ENCODE measurements around the gene PRKD1. TPM values are rescaled to one million over a fixed set of nuclear protein-coding genes. Genes with fewer than 3 reads are reported as not detected.

The PRKD1 gene
- total RNA-seq, 1 donor from 2014 or later: not detected

DNA sequence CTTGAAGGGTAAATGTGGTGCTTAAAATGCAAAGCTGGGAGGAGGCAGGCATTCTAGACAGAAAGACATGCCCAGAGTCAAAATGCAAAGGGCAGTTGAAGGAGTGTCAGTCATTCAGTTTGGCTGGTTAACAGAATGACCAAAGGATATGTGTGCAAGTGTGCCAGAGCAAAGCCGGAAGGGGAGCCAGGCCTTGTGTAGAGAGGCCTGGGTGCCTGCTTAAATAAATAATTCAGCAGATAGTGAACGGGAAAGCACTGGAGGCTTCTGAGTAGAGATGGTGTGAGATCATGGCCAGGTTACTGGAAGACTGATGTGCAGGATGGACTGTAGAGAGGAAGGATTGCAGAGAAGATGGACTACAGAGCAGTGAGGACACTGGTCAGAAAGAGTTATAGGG is 244.9 kb downstream of the PRKD1 start:
- intact Hi-C loops (cut with micrococcal nuclease): no loop called here

DNA sequence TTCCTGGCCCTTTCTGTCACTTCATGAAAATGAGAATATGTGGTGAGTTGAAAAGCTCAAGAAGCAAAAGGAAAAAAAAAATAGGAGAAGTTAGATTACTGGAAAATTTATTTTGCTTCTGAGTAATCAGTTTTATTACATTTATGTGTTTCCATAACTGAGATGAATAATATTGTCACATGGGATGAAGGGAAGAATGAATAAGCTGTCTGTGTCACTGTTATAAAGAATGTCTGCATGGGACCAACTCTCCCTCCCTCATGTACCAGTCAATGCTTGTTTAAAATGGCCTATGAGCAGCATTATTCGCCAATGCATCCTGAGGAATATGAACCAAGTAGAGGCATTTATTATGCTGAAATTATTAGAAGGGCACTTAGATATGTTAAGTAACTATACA is 246.3 kb downstream of the PRKD1 start:
- intact Hi-C loops (cut with micrococcal nuclease): no loop called here

DNA sequence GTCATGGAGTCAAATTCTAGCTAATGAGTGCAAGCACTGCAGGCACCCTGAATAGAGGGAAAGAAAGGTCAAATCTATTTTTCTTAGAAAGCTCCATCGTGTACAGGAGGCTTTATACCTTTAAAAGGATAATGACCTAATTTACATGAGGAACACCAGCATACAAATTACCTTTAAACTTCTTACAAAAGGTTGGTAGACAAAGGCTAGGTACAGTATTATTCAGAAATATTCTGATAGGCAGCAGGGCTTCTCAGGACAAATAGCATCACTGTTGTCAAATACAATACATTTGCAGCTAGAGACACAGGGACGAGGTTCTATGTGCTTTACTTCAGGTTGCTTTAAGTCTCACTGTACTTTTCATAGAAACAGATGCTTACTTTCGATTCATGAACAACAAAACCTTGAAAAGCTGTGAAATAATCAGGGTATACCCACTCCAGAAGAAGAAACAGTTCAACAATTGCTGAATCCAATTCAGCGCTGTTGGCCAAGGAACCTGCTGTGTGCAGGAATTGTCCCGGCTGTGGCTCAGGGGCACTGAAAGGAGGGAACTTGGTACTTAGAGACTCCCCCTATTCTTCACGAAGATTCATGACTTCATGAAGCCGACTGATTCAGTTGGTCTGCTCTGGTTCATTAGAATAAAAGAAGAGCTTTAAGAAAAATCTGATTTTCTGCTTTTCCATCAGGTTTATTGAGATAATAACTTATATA is 252.9 kb downstream of the PRKD1 start:
- intact Hi-C loops (cut with micrococcal nuclease): no loop called here

DNA sequence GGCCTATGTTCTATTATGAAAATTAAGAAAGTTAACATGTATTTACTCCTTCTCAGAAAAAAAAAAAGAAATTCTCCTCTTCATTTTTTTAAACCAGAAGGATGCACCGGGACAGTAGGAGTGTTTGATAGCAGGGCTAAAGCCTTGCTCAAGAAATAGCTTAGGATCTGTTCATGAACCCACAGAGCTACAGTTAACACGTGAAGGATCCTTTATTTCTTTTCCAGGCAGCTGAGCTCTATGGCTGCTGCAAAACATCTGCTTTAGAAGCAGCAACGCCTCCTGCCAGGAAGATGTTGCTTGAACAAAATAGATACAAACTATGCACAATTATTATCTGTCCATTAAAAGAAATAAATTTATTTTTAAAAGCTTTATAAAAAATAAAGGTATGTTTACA is 254.8 kb downstream of the PRKD1 start:
- intact Hi-C loops (cut with micrococcal nuclease): no loop called here

DNA sequence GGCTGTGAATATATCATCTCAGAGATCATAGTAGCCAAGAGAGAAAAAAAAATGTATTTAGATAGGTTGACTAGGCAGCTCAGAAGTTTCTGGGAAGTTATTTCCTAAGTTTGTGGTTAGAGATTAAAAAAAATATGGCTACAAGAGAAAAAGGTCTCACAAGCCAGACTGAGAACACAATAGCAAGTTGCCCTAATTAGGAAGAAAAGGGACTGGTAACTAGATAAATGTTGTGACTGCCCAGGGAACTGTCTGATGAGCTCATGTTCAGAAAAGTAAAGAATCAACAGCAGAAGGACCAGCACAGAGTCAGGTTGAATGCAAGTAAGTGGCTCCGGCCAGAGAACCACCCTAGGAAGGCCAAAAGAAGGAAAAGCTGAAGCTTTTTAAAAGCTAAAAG is 256.6 kb downstream of the PRKD1 start:
- intact Hi-C loops (cut with micrococcal nuclease): no loop called here

DNA sequence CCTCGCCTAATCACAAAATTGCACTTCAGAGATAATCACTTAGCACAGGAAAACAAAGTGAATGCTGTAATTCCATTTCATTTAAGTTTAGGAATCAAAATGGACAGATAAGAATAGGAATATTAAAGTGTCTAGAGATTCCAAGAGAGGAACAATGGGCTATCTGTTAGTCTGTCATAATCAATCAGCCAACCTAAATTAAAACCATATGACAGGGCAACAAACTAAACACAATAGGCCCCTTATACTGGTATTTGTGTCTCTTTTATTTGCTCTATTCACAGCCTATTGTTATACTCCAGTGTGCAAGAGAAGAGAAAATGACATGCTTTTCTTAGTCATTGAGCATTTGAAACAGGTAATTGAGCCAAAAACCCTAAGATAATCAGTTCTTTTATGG is 259.4 kb downstream of the PRKD1 start:
- intact Hi-C loops (cut with micrococcal nuclease): no loop called here

DNA sequence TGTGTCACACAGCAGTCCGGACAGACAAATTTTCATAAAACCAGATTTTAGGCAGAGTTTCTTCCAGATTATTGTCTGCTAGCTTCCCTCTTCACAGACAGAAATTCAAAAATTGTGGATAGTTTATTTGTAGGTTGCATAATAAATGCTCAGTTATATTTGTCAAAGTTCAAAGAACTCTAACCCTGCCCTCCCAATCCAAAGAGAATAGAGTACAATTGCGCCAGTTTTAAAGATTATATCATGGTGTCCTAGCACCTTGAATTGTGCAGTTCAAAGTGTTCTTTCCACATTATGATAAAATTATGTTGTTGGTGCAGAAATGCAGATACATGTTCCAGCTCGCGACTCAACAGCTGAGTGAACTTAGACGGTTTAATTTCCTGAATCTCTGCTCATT is 263.1 kb downstream of the PRKD1 start:
- intact Hi-C loops (cut with micrococcal nuclease): no loop called here

DNA sequence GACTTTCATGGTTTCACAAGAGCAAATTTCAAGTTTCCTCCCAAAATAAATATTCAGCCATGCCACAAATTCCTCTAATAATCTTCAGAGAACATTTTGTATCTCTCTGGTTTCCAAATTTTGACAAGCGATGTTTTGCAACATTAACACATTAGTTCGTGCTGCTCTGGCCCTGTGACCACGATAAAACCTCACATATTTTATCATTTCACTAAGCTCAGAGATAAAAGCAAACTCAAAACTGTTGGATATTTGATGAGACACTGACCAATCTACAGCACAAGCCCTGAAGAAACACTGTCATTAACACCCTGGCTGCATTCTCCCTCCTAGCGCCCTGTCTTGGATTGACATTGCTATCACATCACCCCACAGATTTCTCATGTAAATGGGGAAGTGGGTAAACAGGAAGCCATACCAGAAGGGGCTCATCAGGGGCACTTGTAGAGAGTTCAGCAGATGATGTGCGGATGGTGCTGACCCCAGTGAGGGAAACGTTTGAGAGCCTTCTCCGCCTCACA is 264.3 kb downstream of the PRKD1 start:
- intact Hi-C loops (cut with micrococcal nuclease): no loop called here

DNA sequence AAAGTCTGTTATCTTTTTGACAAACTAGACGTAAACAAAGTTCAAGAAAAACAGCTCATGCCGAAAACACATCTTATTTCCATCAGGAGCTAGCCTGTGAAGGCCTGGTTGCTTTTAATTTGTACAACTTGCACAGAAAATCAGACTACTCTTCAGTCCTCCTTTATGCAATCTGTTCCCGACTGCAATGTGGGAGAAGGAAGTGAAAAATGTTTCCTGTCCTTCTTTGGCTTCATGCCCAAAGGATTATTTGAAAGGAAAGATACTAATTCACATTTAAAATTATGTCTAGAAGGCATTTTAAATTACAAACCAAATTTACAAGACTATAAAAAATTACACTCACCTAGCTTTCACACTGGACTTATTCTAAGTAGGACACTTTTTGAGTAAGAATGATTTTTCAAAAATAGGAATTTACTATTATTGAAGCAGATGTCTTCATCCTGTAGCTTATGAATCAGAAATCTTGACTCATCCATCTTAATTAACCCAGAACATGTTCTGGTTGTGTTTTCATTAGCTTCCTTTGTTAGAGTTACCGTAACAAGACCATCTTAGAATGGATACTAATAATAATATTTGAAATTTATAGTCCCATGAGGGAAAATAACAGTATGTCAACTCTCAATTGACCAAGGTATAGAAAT is 272.6 kb downstream of the PRKD1 start:
- intact Hi-C loops (cut with micrococcal nuclease): no loop called here

DNA sequence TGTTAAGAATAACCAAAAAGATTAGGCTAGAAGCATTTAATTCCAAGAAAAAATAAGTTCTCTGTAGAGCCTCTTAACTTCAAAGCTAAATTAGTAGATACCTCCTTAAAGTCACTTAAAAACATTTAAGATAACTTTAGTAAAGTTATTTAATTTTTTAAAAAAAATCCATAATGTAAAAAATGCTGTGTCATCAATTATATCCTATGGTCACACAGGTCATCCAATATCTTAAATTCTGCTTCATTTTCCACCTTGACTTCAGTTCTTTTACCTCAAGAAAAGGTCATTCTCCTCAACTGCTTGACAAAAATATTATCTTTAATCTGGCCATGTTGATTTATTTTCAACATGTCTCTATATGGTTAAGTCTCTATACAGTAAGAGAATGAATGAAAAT is 274.3 kb downstream of the PRKD1 start:
- intact Hi-C loops (cut with micrococcal nuclease): no loop called here

DNA sequence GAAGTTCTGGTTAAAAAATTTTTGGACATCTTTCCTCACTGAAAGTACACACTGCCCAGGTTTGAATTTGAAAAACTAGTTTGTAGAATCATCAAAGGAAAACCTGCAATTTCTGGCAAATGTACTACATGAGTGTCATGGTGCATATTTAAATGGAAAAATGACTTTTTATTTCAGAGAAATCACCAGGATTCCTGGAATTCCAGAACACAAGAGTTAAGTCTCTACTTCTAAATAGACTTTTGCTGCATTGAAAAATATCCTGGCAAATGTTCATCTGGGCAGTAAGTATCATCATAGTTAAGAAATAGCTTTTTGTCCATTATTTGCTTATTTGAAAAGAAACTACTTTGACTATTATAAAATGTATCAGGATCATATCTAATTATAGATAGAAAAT is 275.1 kb downstream of the PRKD1 start:
- intact Hi-C loops (cut with micrococcal nuclease): no loop called here

DNA sequence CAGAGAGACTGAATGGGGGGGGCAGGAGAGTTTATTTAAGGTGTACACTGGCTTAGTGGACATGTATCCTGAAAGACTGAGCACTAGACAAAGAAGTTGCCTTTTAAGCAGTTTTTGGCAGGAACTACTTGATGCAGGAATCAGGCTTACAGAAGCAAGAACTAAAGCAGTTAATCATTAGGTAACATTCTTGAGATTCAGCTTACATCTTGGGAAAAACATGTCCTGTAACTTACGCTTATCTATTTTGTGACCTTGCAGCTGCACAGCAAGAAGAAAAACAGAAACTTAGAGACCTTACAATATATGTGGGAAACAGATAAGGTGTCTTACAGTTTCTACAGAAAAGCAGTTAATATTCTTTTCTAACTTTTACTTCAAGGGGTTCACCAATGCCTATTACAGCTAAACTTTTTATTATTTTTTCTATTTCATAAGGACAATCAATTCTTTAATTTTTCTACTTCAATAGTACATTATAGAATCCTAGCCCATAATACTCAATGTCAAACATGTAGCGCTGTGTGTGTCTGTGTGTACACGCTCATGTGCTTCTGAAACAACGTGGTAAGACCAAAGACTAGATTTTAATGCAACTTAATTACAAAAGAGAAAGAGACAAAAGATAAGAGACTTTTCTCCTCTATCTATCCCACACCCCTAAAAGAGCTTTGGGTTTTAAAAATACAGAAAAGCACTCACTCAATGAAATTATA is 276.9 kb downstream of the PRKD1 start:
- intact Hi-C loops (cut with micrococcal nuclease): no loop called here

DNA sequence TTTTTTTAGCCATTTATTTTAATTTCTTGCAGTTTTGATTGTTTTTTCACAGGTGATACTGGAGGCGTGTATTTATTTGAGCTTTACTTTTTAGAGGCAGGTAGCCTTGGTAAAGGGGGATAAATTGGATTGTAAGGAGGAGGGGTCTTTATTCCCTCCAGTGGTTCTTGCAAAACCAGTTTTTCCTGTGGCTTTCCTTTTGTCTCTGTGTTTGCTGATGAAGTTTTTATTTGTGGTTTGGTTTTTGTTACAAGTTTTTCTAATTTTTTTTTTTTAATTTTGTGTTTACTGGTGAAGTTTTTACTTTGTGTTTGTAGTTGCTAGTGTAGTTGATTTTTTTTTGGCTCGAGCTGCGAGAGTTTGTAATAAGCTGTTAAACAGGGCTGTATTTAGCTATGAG is 278.5 kb downstream of the PRKD1 start:
- intact Hi-C loops (cut with micrococcal nuclease): no loop called here

DNA sequence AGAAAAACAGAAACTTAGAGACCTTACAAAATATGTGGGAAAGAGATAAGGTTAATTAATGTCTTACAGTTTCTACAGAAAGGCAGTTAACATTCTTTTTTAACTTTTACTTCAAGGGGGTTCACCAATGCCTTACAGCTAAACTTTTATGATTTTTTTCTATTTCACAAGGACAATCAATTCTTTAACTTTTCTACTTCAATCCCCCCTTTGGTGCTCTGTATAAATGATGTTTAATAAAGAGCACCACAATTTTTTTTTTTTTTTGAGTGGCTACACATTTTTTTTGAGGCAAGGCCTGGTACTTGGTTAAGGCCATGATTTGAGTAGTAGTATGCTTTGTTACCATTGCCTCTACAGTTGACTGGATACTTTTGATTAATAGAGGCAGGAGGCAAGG is 279.6 kb downstream of the PRKD1 start:
- intact Hi-C loops (cut with micrococcal nuclease): no loop called here

DNA sequence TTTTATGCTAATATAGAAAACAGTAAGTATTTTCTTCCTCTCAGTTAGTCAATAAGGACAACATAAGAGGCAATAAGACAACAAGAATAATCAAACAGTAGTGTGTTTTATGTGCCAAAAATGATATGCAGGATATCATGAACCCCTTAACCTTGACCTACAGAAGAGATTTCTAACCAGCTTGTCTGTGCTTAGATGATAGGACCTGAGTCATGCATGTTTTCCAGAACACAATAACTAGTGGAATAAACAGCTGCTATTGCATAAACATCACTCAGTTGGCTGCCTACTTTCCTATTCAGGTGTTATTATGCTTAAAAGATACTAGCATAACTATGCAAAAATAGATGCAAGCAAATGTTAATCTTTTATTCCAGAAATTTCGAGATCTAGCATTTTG is 282.5 kb downstream of the PRKD1 start:
- intact Hi-C loops (cut with micrococcal nuclease): no loop called here

DNA sequence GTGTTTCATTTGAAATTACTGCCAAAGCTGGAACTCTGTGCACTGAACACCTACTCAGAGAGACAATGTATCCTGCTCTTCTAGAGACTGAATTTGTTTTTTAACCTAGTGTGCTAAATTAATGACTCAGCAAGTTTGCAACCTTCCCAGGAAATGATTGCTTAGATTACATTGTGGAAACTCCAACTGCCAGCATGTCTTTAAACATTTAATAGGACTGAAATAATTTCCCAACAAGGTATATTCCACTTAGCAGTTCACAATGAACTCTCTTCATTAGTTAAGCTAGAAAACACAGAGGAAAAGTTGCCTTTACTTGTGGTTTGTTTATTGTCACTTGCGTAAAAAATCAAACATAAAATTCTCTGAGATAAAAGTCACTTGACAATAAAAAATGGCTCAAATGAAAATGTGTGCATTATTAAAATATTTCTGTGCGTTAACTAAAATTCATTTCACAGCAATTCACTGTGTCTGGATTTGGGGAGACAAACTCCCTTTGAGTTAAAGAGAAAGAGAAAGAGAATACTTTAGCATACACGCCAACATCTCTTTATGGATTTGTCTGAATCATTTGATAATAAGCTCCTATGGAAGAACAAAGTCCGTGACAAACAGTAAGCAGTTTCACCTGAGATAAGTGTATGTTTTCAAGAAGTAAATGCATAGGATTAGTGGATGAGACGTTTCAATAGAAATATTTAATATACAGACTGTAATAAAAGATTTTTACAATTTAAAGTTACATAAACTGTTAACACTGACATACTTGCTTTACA is 284.0 kb downstream of the PRKD1 start:
- intact Hi-C loops (cut with micrococcal nuclease): no loop called here

DNA sequence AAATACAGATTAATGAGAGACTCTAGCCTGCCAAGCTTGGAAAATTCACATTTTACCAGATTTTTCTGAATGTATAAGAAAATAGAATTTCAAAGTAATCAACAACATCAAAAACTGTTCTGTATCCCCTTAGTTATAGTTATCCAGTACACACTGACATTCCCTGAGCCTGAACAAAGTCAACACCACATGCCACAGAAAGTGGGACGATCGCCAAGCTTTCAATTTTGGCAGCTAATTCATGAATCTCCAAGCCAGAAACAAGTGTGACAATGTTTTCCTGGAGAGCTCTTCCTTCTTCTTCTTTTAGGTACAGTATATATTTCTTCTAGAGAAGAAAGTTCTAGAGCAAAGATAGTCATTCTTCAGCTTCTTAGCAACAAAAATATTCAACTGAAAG is 290.2 kb downstream of the PRKD1 start:
- intact Hi-C loops (cut with micrococcal nuclease): no loop called here

DNA sequence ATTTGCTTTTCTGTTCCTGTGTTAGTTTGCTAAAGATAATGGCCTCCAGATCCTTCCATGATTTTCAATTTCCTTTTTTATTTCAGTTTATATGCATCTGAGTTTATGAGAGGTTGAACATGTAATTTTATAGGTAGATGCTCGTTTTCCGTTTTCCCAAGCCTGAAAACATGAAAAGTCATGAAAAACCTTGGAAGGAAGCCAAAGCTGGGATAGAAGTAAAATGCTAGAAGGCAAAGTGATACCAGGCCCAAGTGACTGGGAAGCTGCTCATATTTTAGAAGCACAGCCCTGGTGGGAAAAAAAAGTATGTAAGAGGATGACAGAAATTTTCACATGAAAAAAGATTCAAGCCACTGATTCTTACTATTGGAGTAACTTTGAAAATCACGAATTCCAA is 290.8 kb downstream of the PRKD1 start:
- intact Hi-C loops (cut with micrococcal nuclease): no loop called here

DNA sequence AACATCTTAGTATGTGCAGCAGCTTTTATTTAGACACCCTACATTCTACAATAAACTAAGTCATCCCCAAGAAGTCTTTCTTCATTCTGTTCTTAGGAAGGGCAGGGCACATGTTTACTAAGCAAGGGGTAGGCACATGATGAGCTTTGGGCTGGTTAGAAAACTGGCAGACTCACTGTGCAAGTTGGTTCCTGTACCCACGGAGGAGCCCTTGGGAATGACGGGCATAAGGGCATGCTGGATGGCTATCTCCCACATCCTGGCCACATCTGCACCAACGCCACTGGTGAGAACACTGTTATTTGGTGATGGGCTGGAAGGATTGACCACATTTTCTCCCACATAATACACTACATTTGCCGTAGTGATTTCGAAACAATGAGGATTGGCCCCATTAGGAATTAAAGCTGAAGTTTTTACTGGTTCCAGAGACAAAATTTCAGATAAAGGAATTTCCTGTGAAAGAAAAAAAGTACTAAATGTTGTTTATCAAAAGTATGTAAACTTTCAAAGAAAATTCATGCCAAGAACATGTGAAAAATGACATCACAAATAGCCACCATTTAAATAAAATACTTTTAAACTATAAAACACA is 297.0 kb downstream of the PRKD1 start:
- intact Hi-C loops (cut with micrococcal nuclease): no loop called here

DNA sequence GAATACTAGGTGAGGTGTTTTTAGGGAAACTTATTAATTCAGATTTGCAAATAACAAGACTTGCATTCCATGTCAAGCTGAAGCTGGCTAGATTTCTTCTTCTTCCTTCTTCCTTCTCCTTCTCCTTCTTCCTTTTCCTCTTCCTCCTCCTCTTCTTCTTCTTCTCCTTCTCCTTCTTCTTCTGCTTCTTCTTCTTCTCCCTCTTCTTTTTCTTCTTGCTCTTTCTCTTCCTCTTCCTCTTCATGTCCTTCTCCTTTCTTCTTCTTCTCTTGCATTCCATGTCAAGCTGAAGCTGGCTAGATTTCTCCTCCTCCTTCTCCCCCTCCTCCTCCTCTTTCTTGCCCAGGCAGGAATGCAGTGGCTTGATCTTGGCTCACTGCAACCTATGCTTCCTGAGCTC is 297.8 kb downstream of the PRKD1 start:
- intact Hi-C loops (cut with micrococcal nuclease): no loop called here

DNA sequence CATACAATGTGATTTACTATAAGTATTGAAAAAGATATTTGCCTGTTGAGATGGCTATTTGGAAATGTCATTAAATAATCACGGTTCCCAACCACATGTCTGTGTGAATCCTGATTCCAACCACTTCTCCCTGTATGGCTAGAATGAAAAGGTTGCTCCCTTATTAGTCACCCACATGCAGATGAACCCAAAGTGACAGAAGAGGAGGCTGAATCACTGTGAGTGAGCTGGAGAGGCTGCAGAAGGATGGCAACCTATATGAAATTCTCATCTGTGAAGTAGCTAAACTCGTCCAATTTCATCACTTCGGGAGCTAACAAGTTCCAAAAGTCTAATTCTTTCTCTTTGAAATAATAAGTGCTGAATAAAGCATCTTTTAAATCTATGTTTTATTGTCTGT is 300.5 kb downstream of the PRKD1 start:
- intact Hi-C loops (cut with micrococcal nuclease): no loop called here

Data from T-helper 2 cell treated with Interferon-gamma antibody and Interleukin-4, amounts not matched to agents 100 ng/mL and 5 ng/mL, for 36 hours (primary cell).